GM21717 (cell line): ENCODE results near the gene ZNF222.

Source experiments
- ATAC-seq: cut with Tn5 transposase; IDR thresholded peaks from one replicate; pipeline ENCODE4 v1.9.1; 2021; ENCODE audit warnings: mild to moderate bottlenecking, moderate library complexity; ENCODE audit not compliant: unreplicated experiment

Gene ZNF222

GRCh38 chr19:44051650-44052402, 26.6 kb downstream of the ZNF222 start, which contains the start of gene ZNF223:
Gene ZNF223, plus strand, starts transcription at chr19:44052036. Its CDS starts 3,141 bp downstream, at chr19:44055177.
- no peak for ATAC-seq

- ATAC-seq, result no peak
Measured at GRCh38 chr19:44055870-44056269, 30.7 kb downstream of the ZNF222 start.

- ATAC-seq, result no peak
Measured at GRCh38 chr19:44059229-44059628, 34.0 kb downstream of the ZNF222 start.

DNA sequence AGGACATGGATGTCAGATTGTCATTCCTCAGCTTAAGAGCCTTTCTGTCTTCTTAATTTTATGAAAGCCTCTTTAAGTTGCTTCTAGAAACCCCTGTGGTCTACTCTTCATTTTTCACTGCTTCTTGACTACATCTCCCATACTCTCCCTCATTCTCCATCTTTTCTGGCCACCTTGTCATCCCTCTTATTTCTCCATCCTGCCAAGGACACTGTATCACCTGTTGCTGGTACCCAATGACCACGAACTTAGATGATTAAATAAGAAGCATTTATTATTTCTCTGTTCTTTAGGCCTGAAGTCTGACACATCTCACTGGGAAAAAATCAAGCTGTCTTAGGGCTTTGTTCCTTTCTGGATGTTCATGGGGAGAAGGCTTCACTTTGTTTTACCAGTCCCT, 35.9 kb downstream of the ZNF222 start:
- no peak for ATAC-seq

GRCh38 chr19:44066305-44066704, 41.1 kb downstream of the ZNF222 start:
- ATAC-seq, result no peak

GRCh38 chr19:44069415-44069814, 44.2 kb downstream of the ZNF222 start:
- no peak for ATAC-seq

GRCh38 chr19:44071824-44072542, 46.8 kb downstream of the ZNF222 start, which contains the start of gene ZNF284:
Gene ZNF284, plus strand, starts transcription at chr19:44072159. Its CDS starts 4,231 bp downstream, at chr19:44076390.
- peak; percentile 85 for ATAC-seq

DNA sequence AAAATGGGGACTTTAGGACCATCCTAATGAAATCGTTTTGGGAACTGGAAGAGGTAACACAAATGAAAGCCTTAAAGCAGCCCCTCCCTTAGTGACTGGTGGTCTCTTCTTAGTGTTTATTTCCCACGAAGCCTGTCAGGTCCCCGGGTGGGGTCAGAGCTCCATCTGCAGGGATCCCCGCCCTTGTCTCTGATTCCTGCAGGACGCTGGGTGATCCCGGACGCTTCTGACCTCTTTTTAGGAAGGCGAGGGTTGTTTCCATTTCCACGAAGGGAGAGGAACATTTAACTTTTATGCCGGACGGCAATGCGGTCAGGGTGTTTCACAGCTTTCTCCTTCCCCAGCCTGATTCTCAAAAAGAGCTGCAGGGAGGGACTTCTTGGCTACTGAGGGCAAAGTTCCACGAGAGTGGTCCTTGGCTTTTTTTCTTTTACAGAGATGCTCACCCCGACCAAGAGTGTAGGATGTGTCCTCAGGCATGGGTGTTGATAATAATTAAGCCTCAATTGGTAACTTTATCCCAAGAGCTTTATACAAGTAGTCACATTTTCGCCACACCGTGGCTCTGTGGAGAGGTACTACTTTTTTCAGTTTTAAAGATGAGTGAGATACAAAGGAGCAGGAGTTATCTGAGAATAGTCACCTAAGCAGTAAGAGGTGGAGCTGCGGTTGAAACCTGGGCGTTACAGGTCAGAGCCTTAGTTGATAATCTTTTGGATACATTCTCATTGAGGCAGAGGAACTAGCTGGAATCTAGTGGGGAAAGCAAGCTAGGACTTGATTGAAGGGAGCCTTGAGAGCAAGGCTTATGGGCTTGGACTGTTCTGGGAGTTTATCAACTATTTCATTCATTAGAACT, 47.6 kb downstream of the ZNF222 start:
- ATAC-seq, result no peak

- no peak for ATAC-seq
Measured at GRCh38 chr19:44076325-44076724, 51.1 kb downstream of the ZNF222 start.
